SK-N-SH (cell line): ENCODE measurements around the gene HECTD4.

ENCODE experiments used
- EZH2phosphoT487 ChIP-seq: fragments of 200-600 bp; sonication (generic); IDR thresholded peaks from 2 replicates; pipeline ENCODE4 v1.6.1; 2017; ENCODE audit warnings: low read depth, mixed run types, mild to moderate bottlenecking, antibody characterized with exemption, moderate library complexity, borderline replicate concordance
- GATA2 ChIP-seq: sonication (generic); formaldehyde crosslinking; IDR thresholded peaks from 2 replicates; pipeline ENCODE4 v1.5.0; 2020; ENCODE audit warnings: mild to moderate bottlenecking, missing genetic modification reagents
- MXI1 ChIP-seq: IDR thresholded peaks from 2 replicates; pipeline ENCODE4 v1.6.1; 2012; ENCODE audit warnings: mild to moderate bottlenecking, low read depth, low read length, improper control_type of control experiment
- POLR2AphosphoS5 ChIP-seq: IDR thresholded peaks from 2 replicates; pipeline ENCODE4 v1.6.1; 2012; ENCODE audit warnings: low read depth, low read length
- RAD21 ChIP-seq: IDR thresholded peaks from 2 replicates; pipeline ENCODE4 v1.6.1; 2012; ENCODE audit warnings: mild to moderate bottlenecking, low read length
- RCOR1 ChIP-seq: fragments of 150-350 bp; IDR thresholded peaks from 2 replicates; pipeline ENCODE4 v1.6.1; 2017; ENCODE audit warnings: antibody characterized with exemption, low read length
- SIN3A ChIP-seq: IDR thresholded peaks from 2 replicates; pipeline ENCODE4 v1.6.1; 2012; ENCODE audit warnings: low read depth, mild to moderate bottlenecking, low read length, moderate library complexity, borderline replicate concordance
- TAF1 ChIP-seq: IDR thresholded peaks from 2 replicates; pipeline ENCODE4 v1.6.1; 2012; ENCODE audit warnings: low read depth, mild to moderate bottlenecking, low read length, moderate library complexity, borderline replicate concordance
- TCF12 ChIP-seq: IDR thresholded peaks from 2 replicates; pipeline ENCODE4 v1.4.0; 2012
- TEAD4 ChIP-seq: IDR thresholded peaks from 2 replicates; pipeline ENCODE4 v1.4.0; 2012; ENCODE audit warnings: mild to moderate bottlenecking, borderline replicate concordance; ENCODE audit not compliant: insufficient read depth
- YY1 ChIP-seq: IDR thresholded peaks from 2 replicates; pipeline ENCODE4 v1.4.0; 2012; ENCODE audit warnings: low read depth, mild to moderate bottlenecking
- TF ChIP-seq, protein P1 (sequence below): fragments of 200-600 bp; sonication (generic); IDR thresholded peaks from 2 replicates; pipeline ENCODE4 v1.6.1; 2017; ENCODE audit warnings: antibody characterized with exemption, mild to moderate bottlenecking, moderate library complexity
- TF ChIP-seq, protein P2 (sequence below): IDR thresholded peaks from 2 replicates; pipeline ENCODE4 v1.6.1; 2012; ENCODE audit warnings: mild to moderate bottlenecking, low read depth, low read length, moderate library complexity
- TF ChIP-seq, protein P3 (sequence below): IDR thresholded peaks from 2 replicates; pipeline ENCODE4 v1.4.0; 2012; ENCODE audit warnings: low read depth

DNA sequence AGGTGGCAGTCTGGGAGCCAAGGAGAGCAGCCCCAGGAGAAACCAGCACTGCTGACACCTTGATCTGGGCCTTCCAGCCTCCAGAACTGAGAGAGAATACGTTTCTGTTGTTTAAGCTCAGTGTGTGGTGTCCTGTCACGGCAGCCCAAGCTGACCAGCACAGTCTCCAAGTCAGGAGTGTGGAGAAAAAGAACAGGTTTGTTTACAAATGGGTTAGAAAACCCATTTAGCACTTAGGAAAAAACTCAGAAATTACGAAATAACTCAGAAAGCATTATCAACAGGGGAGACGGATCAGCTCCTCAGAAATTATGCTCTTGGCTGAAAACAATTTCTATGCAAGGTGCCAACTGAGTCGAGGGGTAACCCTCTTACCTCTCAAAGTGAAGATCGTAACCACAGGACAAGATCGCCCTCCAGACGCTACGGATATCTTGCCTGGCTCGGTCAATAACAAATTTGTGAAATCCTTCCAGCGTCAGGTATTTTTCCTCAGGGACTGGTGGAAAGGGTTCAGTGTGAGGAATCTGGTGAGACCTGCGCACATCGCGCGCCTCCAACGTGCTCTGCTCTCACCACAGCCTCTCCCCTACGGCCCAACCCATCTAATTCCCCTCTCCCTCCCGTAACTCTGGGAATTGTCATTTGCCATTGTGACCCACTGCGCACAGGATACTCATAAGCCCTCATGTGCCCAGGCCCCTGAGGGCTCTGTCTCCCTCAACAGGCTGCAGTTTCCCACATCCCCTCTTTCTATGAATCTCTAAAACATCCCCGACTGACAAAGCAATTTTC is 206.7 kb downstream of the HECTD4 start:
- TF ChIP-seq RAD21 (no peak), TAF1 (no peak), TEAD4 (no peak), TCF12 (no peak), YY1 (no peak), POLR2AphosphoS5 (no peak), GATA2 (CRISPR knock-in tag) (no peak), RCOR1 (no peak), SIN3A (no peak), EZH2phosphoT487 (no peak), MXI1 (no peak)
- TF ChIP-seq, protein P1, sequence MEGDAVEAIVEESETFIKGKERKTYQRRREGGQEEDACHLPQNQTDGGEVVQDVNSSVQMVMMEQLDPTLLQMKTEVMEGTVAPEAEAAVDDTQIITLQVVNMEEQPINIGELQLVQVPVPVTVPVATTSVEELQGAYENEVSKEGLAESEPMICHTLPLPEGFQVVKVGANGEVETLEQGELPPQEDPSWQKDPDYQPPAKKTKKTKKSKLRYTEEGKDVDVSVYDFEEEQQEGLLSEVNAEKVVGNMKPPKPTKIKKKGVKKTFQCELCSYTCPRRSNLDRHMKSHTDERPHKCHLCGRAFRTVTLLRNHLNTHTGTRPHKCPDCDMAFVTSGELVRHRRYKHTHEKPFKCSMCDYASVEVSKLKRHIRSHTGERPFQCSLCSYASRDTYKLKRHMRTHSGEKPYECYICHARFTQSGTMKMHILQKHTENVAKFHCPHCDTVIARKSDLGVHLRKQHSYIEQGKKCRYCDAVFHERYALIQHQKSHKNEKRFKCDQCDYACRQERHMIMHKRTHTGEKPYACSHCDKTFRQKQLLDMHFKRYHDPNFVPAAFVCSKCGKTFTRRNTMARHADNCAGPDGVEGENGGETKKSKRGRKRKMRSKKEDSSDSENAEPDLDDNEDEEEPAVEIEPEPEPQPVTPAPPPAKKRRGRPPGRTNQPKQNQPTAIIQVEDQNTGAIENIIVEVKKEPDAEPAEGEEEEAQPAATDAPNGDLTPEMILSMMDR: no peak
- TF ChIP-seq, protein P2, sequence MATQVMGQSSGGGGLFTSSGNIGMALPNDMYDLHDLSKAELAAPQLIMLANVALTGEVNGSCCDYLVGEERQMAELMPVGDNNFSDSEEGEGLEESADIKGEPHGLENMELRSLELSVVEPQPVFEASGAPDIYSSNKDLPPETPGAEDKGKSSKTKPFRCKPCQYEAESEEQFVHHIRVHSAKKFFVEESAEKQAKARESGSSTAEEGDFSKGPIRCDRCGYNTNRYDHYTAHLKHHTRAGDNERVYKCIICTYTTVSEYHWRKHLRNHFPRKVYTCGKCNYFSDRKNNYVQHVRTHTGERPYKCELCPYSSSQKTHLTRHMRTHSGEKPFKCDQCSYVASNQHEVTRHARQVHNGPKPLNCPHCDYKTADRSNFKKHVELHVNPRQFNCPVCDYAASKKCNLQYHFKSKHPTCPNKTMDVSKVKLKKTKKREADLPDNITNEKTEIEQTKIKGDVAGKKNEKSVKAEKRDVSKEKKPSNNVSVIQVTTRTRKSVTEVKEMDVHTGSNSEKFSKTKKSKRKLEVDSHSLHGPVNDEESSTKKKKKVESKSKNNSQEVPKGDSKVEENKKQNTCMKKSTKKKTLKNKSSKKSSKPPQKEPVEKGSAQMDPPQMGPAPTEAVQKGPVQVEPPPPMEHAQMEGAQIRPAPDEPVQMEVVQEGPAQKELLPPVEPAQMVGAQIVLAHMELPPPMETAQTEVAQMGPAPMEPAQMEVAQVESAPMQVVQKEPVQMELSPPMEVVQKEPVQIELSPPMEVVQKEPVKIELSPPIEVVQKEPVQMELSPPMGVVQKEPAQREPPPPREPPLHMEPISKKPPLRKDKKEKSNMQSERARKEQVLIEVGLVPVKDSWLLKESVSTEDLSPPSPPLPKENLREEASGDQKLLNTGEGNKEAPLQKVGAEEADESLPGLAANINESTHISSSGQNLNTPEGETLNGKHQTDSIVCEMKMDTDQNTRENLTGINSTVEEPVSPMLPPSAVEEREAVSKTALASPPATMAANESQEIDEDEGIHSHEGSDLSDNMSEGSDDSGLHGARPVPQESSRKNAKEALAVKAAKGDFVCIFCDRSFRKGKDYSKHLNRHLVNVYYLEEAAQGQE: no peak
- TF ChIP-seq, protein P3, sequence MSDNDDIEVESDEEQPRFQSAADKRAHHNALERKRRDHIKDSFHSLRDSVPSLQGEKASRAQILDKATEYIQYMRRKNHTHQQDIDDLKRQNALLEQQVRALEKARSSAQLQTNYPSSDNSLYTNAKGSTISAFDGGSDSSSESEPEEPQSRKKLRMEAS: no peak
